SH-SY5Y (cell line): ENCODE results near the gene SRRM4.

Source experiments
- GATA2 ChIP-seq: IDR thresholded peaks from 2 replicates; pipeline ENCODE4 v1.6.1; 2011; ENCODE audit warnings: mild to moderate bottlenecking, low read depth, low read length
- GATA3 ChIP-seq: IDR thresholded peaks from 2 replicates; pipeline ENCODE4 v1.6.1; 2011; ENCODE audit warnings: low read depth, mild to moderate bottlenecking, low read length, moderate library complexity

SRRM4 gene

GRCh38 chr12:119198440-119198839 lies 217.1 kb downstream of the SRRM4 start:
- TF ChIP-seq GATA3: no peak
- TF ChIP-seq GATA2: no peak

- no peak for TF ChIP-seq GATA3
- TF ChIP-seq GATA2: no peak
Observed at GRCh38 chr12:119200601-119201000, 219.3 kb downstream of the SRRM4 start.

GRCh38 chr12:119201789-119202543 lies 220.6 kb downstream of the SRRM4 start:
- no peak for TF ChIP-seq GATA2
- TF ChIP-seq GATA3: no peak

- TF ChIP-seq GATA3: no peak
- no peak for TF ChIP-seq GATA2
Observed at GRCh38 chr12:119202544-119202943, 221.2 kb downstream of the SRRM4 start.

GRCh38 chr12:119204131-119204530 lies 222.8 kb downstream of the SRRM4 start:
- TF ChIP-seq GATA3: no peak
- TF ChIP-seq GATA2: peak; percentile 14; the same call in 1 of the 2 replicates

- TF ChIP-seq GATA3 (no peak), GATA2 (no peak)
Observed at GRCh38 chr12:119204671-119205285, 223.4 kb downstream of the SRRM4 start.

- TF ChIP-seq GATA3: no peak
- no peak for TF ChIP-seq GATA2
Observed at GRCh38 chr12:119206348-119207062, 225.2 kb downstream of the SRRM4 start.

- TF ChIP-seq GATA3 (no peak), GATA2 (no peak)
Observed at GRCh38 chr12:119207063-119207560, 225.8 kb downstream of the SRRM4 start.

- no peak for TF ChIP-seq GATA3
- TF ChIP-seq GATA2: no peak
Observed at GRCh38 chr12:119208626-119209061, 227.3 kb downstream of the SRRM4 start.

GRCh38 chr12:119211884-119212283 lies 230.5 kb downstream of the SRRM4 start:
- TF ChIP-seq GATA2 (no peak), GATA3 (no peak)
